NB4 (cell line): ENCODE measurements around the gene SORBS1.

Experiments used
- CTCF ChIP-seq: IDR thresholded peaks from one replicate; pipeline ENCODE4 v1.5.1; 2012; ENCODE audit warnings: low read depth, low read length
- MYC ChIP-seq: IDR thresholded peaks from 2 replicates; pipeline ENCODE4 v1.6.1; 2011; ENCODE audit warnings: low read depth, low read length
- POLR2A ChIP-seq: IDR thresholded peaks from 2 replicates; pipeline ENCODE4 v1.6.1; 2011; ENCODE audit warnings: mild to moderate bottlenecking; ENCODE audit not compliant: insufficient read length; ENCODE audit errors: extremely low read depth

DNA sequence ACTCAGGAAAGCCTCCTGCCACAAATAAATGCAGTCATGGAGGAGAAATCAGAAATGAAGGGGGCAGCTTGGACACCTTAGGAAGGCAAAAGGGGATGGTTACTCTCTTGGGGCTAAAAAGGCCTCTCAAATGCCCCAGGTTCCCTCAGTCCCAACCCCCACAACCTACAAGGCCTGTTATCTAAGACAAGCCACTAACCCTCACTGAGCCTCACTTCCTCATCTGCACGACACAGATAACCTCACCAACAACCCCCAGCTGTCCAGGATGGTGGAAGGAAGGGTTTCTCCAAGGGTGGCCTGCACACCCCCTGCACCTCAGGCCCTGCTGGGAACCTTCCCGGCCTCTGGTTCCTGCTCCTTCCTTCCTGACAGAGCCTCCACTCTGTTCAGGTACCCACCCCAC lies 29.2 kb downstream of the SORBS1 start:
- TF ChIP-seq CTCF (no peak), POLR2A (no peak), MYC (no peak)
